CD4-positive, alpha-beta T cell treated with Interleukin-4 for 4 hours (primary cell): ENCODE results near the gene UNC13D.

Experiments
- DNase-seq: peaks from one replicate; pipeline ENCODE4 v3.0.0-alpha.2; 2020

Gene UNC13D

DNA sequence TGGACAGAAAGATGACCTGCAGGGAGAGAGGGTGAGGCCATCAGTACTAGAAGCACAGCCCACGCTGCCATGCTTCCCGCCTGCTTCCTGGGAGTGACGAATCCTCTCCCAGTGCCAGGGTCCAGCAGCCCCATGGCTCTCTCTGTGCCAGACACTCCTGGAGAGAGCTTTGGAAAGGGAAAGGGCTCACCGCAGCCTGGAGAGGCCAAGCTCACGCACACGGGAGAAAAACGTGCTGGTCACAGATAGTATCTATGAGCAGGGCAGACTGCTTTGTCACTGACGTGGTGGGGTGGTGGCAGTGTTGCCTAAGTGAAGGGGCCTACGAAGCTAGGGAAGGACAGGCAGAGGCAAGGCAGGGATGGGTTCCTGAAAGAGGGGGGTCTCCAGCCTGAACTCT is 5.5 kb upstream of the UNC13D start:
- no peak for DNase-seq

DNA sequence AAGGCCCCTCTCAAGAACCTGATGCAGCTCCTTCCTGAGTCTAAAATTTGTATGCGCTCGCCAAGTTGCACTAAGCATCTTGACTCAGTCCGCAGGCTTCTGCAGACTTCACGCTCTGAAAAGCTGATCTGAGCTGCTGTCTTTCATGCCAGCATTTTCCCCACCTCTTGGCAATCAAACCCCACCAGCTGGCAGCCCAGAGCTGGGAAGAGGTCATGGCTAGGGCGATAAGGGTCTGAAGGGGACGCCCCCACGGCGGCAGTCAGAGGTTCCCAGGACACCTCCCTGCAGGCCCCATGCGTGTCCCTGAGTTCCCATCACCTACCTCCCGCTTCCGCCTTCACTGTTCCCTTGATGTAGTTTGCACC is 5.1 kb upstream of the UNC13D start:
- no peak for DNase-seq

DNA sequence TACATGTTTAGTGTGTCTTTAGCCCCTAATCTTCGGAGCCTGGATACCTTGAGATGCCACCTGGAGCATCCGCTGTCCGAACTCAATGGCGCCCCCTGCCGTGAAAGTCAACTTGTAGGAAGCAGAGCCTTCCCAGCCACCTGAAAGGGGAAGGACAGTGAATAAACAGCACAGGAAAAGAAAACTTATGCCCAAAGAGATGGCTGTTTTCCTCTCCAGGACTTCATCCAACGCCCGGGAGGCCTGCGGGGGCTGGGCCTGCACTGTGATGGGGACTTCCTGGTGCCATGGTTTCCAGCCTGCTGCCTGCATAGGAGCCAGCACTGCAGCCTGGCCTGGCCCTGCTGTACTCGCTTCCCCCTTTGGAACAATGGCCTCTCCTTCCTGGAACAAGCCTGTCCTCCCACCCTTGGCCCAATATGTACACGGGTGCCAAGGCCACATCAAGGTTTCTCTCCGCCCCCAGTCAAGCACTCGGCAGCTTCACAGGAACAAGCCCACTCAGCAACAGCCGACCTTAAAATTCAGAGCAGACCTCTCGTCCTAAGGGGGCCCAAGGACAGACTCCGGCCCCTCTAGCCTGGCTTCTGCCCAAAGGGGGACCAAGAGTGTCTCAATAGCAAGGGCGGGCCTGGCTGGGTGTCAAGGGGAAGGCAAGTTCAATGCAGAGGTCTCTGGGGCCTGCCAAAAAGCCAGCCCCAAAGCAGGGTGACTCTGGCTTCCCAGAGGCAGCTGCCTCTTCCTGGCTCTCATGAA is 4.5 kb upstream of the UNC13D start:
- DNase-seq, result peak; percentile 74

DNA sequence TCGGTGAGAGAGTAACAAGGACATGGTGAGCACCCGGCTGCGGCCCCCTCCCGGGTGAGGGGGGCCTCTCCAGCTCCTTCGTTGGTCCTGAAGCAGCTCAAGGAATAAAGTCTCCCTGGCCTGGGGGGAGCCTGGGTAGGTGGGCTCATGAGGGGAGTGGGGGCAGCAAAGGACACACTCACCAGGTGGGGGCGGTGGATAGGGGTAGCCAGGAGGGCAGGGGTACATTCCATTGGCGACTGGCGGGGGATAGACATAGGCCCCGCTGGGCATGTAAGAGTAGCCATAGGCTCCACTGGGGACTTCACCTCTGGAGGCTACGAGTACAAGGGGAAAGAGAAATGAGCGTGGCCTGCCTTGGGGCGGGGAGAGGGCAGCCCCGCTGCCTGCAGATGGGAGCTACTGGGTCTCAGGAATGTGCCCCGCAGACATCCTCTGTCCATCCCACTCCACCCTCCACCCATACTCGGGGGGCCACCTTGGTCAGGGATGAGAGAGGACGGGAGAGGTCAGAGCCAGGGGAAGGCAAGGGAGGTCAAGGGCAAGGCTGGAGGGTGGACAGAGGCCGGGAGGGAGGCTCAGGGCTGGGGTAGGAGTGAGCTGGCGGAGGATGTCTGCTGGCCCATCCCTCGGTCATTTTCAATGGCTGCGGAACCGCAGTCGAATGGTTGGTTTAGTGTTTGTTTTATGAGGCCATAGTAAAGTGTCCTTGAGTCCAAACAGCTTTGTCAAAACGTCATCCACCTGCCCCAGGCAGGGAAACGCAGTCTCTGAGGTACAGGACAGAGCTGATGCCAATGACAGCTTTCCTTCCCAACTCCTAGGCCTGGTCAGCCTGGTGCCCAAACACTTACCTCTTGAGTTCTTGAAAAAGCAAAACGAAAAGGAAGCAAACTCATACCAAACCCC is 3.7 kb upstream of the UNC13D start:
- no peak for DNase-seq

DNA sequence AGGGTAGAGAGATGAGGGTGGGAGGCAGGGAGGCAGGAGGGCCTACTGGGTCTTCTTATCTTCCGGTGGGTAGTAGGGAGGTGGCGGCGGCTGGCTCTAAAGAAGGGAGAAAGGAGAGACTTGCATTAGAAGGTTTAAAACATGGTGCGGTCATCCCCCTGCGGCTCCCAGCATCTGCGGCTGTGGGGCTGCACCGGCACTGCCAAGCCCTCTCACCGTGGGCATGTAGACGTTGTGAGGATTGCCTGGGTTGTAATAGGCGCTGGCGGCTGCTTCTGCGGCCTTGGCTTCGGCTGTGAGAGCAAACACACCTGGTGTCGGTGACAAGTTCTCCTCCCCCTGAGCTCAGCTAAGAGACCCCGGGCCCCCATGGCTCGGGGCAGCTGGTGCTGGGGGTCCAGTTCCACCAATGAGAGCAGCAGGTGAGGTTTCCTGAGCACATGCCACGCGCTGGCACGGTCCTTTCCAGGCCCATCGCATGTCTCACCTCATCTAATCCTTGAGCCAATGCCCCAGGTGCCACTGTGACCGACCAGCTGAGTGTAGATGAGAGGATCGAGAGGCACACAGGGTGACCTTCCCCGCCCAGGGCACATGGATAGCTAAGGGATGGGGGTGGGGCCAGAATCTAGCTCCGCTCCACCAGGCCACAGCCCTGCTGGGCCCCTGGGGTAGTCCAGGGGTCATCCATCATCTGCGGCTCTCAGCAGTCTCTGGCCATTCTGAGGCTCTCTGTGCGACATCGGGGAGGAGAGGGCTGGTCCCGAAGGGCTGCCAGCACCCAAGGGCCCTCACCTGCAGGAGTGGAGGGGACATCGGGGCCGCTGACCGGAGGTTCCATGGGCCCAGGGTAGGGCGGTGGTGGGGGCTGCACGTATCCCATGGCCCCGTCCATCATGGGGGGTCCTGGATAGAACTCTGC is 2.7 kb upstream of the UNC13D start:
- no peak for DNase-seq

DNA sequence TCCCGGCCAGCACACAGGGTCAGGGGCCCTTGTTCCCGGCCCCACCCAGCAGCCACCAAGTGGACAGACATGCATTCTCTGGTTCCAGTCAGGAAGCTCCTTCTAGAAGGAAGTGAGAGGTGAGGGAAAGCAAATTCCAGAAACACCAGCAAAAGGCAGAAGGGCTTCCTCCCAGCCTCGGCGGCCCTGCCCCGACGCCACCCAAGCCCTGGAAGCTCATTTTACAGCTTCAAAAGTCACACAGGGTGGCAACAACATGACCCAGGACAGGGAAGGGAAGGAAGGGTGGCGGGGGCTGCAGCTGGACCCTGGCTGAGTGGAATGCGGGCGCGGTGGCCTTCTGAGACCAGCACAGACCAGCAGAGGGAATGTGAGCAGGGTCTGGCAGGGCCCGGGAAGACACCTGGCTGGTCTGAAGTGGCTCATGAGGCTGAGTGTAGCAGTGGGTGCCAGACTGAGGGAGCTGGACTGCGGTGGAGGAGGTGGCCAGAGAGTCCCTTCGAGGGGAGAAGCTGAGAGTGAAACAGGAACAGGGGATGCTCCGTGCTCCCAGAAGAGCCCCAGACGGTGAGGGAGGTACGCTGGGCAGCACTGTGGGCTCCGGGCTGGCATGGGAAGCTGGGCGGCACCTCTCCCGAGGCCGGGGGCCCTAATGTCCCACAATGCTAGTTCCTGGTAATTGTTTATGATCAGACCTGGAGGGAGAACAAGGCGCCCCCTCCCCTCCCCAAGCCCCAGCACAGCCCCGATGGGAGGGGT is 1.9 kb upstream of the UNC13D start:
- DNase-seq, result no peak

DNA sequence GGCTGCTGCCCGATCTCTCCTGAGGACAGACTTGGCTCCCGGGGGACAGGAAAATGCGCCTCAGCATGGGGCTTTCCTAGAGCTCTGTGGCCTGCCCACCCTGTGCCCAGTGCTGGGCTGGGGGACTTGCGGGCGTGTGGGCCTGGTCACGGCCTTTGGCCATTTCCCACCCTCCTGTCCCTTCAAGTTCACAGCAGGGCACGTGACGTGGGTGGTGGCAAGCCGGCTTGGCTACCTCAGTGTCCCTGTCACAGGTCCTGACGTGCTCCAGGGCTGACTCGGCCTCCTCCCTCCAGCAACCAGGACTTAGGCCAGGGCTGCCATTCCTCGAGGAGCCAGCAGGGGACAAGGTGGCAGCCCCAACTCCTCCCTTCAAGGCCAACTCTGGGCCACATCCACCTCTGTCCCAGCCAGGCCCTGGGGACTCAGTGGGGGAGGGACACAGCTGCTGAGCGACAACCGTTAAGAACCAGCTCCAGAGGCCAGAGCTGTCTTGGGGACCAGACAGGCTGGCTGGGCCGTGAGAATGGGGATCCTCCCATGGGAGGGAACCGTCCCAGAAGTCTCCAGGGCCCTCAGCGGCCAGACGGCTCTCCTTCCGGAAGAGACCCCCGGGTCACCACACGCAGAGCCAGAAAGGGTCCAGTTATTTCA is 981 bp upstream of the UNC13D start:
- DNase-seq, result peak; percentile 52

DNA sequence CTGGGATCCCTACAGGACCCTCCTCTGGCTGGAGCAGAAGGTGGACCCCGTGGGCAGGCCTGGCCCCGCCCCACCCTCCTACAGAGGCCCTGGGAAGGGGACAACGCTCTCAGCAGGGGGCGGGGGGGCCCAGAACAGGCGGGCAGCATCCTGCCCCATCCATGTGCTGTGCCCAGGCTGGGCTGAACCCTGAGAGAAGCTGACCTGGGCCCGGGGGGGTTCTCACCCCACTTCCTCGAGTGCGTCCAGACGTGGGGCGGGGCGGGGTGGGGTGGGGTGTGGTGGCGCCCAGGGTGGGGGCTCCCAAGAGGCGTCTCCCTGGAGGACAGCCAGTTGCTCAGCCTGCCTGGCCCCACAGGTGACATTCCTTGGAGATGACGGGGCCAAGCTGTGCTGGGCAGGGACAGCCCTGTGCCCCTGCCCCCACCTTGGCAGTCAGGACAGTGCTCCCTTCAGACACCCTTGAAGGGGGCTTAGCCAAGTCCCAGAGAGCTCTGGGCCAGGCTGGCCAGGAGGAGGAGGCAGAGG is 390 bp upstream of the UNC13D start:
- DNase-seq, result no peak

DNA sequence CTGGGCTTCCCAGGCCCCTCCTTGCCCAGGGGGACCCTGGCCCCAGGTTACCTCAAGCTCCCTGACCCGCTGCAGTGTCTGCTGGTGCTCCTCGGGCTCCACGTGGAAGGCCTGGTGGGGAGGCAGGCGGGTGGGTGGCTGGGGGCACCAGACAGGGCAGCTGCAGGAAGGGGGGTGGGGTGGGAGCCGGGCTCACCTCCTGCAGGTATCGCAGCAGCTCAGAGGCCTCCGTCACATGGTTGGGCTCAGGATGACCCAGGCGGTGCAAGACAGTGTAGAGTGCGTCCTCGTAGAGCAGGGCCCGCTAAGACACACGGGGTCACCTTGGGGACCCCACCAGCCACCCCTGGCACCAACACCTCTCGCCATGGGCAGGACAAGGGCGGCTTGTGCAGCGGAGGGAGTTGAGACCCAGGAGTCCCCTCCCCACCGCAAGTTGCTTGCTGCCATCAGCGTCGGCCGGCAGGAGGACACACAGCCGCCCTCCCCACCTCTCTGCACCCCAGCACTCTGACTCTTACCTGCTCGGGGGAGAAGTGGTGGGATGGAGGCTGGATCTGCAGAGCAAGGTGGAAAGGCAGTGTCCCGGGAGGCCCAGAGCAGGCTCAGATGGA is 1.1 kb downstream of the UNC13D start:
- DNase-seq, result no peak

DNA sequence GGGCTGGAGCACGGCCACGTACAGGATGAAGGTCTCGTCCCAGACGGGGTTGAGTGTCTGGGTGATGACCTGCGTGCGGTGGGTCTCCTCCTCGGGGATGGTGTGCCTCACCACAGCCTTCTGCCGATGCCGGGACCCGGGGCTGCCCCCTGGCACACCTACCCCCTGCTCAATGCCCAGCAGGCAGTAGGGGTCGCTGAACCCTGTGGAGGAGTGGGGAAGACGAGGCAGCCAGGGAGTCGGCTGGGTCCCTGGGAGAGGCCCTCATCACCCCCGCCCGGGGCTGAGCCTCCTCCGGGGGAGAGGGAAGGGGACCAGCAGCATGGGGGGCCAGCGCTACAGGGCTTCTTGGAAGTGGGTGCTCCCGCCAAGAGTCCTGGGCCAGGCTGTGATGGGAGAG is 1.8 kb downstream of the UNC13D start:
- no peak for DNase-seq

DNA sequence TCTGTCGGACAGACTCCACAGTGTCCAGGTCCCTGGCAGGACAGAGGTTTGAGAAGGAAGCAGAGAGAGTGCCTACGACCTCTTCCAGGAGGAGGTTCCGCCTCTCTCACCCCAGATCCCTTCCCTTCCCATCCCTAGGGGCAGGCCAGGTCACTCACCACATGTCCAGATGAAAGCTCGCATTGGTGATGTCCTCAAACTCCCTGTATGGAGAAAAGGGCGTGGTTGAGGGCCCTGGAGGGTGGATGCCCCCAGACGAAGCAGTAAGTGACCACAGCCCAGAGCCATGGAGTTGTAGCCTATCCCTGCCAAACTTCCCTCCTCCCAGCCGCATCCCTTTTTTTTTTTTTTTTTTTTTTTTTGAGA is 3.4 kb downstream of the UNC13D start:
- no peak for DNase-seq

DNA sequence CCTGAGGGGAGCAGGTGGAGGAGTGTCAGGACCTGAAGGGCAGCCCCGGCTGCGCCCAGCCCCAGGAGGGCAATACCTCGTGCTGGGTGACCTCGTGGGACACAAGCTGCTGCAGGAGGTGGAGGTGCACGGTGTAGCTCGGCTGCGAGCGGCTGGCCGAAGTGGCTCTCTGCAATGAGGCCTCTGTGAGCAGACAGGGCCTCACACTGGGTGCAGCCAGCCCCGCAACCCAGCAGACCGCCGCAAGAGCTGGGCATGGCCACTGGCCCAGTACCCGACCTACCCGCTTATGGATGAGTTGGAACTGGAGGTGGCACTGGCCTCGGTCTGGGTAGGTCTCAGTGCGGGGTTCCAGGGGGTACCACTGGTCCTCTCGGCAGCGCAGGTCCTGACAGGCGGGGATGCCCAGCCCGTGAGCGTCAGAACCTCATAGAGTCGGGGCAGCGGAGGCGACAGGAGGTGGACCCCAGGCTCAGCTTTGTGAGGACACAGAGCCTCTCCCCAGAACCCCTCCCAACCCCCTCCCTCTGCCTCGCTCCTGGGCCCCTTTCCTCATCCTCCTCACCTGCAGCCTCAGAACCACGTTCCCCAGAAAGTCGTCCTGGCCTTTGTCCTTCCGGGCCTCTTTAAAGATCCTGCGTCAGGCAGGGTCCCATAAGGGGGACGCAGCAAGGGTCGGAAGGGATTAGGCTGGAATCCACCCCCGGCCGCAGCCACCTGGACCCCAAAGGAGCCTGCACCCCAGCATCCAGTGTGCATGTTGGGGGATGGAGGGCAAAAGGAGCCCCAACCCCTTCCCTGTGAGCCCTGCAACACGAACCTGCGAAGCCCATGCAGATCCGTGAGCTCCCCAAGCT is 4.0 kb downstream of the UNC13D start:
- DNase-seq, result no peak

DNA sequence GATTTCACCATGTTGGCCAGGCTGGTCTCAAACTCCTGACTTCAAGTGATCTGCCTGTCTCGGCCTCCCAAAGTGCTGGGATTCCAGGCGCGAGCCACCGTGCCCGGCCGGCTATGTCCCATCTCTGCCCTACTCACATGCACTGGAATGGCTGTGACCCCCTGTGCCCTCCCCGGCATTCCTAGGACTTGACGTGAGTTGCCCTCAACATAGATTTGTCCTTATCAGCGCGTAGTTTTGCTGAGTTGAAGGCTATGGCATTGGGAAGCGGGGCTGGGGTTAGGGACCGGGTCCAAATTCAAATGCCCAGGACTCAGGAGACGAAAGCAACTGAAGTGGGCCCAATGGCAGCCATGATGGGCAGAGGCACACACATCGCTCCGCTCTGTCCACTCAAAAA is 5.8 kb downstream of the UNC13D start:
- no peak for DNase-seq

DNA sequence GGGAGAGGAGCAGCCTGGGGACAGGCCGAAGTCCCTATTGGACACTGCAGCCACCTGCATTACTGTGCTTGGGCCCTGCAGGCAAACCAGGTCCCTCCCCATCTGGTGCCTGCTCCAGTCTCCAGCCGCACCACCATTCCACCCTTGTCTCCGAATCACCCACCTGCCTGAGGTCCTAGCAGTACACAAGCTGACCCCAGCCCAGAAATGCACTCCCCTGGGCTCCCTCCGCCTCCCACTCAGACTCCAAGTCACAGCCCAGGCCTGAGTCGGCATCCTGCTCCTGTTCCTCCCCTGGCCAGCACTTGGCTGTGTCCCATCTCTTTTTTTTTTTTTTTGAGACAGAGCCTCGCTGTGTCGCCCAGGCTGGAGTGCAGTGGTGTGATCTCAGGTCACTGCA is 6.3 kb downstream of the UNC13D start:
- DNase-seq, result no peak

DNA sequence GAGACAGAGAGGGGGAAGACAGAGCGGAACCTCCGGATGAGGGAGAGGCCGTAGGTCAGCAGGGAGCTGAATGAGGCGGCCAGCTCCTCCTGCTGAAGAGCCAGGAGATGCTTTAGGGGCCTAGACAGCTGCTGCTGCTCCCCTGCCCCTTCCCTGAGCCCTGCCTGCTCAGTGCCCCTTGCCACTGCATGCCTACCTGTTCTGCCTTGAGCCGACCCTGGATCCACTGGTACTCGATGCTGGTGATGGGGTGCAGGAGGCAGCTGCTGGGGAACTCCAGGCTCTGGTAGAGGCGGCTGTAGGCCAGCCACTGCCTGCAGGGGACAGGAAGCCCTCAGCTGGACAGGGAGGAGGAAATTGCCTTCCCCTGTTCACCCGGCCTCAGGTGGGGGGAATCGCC is 7.6 kb downstream of the UNC13D start:
- no peak for DNase-seq

DNA sequence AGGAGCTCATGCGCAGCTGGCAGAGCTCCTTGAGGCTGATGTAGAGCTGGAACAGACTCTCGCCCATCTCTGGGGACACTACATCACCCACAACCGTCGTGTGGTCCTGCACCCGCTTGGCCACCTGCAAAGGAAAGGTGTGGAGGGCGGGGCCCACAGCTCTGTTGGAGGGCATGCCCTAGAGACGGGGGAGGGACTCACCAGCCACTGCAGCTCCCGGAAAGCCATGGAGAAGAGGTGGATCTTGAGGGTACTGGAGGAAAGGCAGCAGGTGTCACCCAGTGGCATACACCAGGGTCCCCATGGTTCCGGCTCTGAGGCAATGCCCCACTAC is 8.6 kb downstream of the UNC13D start:
- no peak for DNase-seq

DNA sequence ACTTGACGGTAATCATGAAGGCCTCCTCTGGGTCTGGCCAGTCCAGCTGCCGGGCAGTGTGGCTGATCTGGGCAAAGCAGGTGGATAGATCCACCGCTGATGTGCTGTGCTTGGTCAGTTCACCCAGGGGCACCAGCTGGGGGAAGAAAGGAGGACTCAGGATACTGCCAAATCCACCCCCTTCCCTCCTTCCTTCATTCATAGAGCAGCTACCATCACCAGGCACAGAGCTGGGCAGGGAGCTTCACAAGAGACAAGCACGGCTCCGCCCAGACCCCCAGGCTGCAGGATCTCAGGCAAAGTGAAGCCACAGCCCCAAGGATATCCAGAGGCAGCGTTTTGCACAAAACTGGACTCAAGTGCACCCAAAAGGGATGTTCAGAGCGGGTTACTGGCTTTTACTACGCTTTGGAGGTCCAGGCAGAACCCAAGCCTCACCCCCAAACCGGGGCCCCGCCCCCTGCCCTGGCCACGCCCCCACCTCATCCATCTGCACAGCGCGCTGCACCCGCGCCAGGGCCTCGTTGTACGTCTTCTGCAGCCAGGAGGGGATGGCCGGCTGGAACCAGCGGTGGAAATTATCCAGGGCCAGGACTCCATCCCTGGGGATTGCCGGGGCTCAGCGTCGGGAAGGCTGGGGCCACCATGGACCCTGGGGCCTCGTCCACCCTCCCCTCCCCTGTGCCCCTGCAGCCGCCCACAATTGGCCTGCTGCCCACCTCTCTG is 9.1 kb downstream of the UNC13D start:
- DNase-seq, result no peak

DNA sequence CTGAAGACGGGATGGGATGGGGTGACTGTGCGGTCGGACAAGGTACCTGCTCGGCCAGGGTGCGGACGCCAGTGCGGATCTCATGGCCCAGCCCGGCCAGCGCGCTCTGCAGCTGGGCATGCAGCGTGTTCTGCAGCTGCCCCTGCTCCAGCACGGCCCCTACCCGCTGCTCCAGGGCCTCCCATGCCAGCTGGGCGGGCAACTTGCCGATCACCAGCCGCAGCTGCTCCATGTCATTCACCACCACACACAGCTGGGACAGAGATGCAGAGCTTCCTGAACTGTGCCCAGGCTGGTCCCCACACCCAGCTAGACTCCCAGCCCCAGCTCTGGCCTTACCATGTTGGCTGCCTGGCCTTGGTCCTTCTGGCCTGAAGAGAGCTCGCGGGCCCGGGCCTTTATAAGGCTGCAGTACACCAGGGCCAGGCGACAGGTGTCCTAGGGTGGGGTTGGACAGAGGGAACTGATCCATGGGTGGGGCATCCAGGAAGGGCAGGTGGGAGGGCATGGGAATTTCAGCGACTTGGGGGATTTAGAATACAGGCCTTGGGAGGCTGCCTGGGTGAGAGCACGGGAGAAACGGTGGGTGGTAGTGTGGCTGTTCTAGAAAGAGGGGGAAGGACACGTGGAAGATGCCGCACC is 9.8 kb downstream of the UNC13D start:
- no peak for DNase-seq
